ENCODE results near the gene PMAIP1. TPM values are rescaled to one million over a fixed set of nuclear protein-coding genes. Genes with fewer than 3 reads are reported as not detected.
A peak's percentile ranks its signal among the peaks of the same experiment; 100 is the strongest.

The PMAIP1 gene
- total and polyA plus RNA-seq, 10 donors = 2.7 to 10.1 (median 6.3) TPM

GRCh38 chr18:59911600-59911999 lies 11.8 kb downstream of the PMAIP1 start:
- Histone ChIP-seq H3K4me1 (peaks cover 0 to 33% (median 13%) of the 10 kb centered on the region in 6 donors), H3K27ac (peak overlapping the region in 4 of 8 donors; percentile 10 to 73 (median 44)), H3K27me3 (replicated peaks in 1 of 7) (peaks cover 0 to 6% (median 0%) of the 10 kb centered on the region in 7 donors), H3K9me3 (peaks cover 0 to 7% (median 0%) of the 10 kb centered on the region in 8 donors), H3K36me3 (no peaks in the 10 kb centered on the region), H3K4me3 (peak overlapping the region in 1 of 8 donors; percentile 10)
- TF ChIP-seq CTCF (IDR thresholded peaks at IDR 0.05 in 8 of 11, conservative IDR thresholded peaks at IDR 0.05 in 3 of 11) (no peak), POLR2A (IDR thresholded peaks at IDR 0.05) (no peak), POLR2AphosphoS5 (IDR thresholded peaks at IDR 0.05) (no peak)
- intact Hi-C loops (cut with DNase I; ENCODE audit: low total_unique reads) = no loop called here
- DNase-seq = no peak

DNA sequence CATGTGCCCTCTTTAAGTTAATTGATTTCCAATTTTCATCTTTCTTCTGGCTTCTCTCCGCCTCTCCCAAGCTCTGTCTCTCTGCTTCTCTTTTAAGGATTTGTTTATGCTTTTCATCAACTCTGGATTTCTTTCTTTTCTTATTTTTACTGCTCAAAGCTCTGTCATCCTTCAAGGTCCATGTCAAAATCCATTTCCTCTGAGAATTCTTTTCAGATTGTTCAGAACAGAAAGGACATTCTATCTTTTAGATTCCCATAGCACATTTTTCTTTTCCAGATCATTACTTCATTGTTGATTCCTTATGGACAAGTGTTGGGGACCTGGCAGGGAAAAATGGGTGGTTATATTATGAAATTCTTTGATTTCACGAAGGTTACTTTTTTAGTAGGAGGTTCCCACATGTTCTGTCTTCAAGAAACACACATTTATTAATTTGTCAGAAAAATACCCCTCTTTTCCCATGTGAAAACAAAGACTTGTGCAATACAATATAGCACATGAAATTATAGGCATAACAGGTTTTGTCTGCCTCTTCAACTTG lies 12.3 kb downstream of the PMAIP1 start:
- peak overlapping the region in 2 of 8 donors; percentile 59 to 73 for H3K27ac ChIP-seq
- intact Hi-C loops (cut with DNase I; ENCODE audit: low total_unique reads) = no loop called here
- no peaks in the 10 kb centered on the region for H3K36me3 ChIP-seq
- peaks cover 0 to 6% (median 0%) of the 10 kb centered on the region in 7 donors for H3K27me3 ChIP-seq (replicated peaks in 1 of 7)
- no peak for TF ChIP-seq POLR2AphosphoS5 (IDR thresholded peaks at IDR 0.05)
- TF ChIP-seq POLR2A (IDR thresholded peaks at IDR 0.05) = no peak
- no peak for TF ChIP-seq CTCF (IDR thresholded peaks at IDR 0.05 in 8 of 11, conservative IDR thresholded peaks at IDR 0.05 in 3 of 11)
- peaks cover 0 to 31% (median 8%) of the 10 kb centered on the region in 6 donors for H3K4me1 ChIP-seq
- no peak overlapping the region for H3K4me3 ChIP-seq
- no peak for DNase-seq
- peaks cover 0 to 7% (median 0%) of the 10 kb centered on the region in 8 donors for H3K9me3 ChIP-seq
- 73 to 93% (median 77%) methylated on average over 2 of the region's 2 CpGs for WGBS, 5 donors

- WGBS, 5 donors = 82 to 95% (median 91%) methylated on average over 6 of the region's 6 CpGs
- no peaks in the 10 kb centered on the region for H3K36me3 ChIP-seq
- H3K9me3 ChIP-seq = peaks cover 0 to 7% (median 0%) of the 10 kb centered on the region in 8 donors
- TF ChIP-seq POLR2AphosphoS5 (IDR thresholded peaks at IDR 0.05) = no peak
- TF ChIP-seq POLR2A (IDR thresholded peaks at IDR 0.05) = no peak
- no peak for TF ChIP-seq CTCF (IDR thresholded peaks at IDR 0.05 in 8 of 11, conservative IDR thresholded peaks at IDR 0.05 in 3 of 11)
- H3K4me3 ChIP-seq = no peak overlapping the region
- H3K27me3 ChIP-seq (replicated peaks in 1 of 7) = no peaks in the 10 kb centered on the region
- intact Hi-C loops (cut with DNase I; ENCODE audit: low total_unique reads) = no loop called here
- DNase-seq = no peak
- H3K4me1 ChIP-seq = peaks cover 0 to 36% (median 8%) of the 10 kb centered on the region in 6 donors
- no peak overlapping the region for H3K27ac ChIP-seq
Observed at GRCh38 chr18:59915606-59916005, 15.8 kb downstream of the PMAIP1 start.

DNA sequence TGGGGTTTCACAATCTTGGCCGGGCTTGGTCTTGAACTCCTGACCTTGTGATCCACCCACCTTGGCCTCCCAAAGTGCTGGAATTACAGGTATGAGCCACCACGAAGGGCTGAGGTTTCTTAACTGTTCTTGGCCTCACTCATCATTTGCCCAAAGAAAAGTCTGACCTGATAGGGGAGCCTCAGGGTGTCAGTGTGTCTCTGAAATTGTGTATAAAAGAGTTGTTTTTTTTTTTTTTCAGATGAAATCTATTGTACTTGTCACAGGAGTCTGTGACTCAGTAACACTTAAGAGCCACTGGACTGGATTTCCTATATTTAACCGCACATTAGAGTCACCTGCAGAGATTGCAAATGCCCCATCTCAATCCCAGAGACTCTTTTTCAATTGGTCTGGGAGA lies 16.9 kb downstream of the PMAIP1 start:
- Histone ChIP-seq H3K27ac (peak overlapping the region in 2 of 8 donors; percentile 69 to 83), H3K4me3 (no peak overlapping the region), H3K4me1 (peaks cover 0 to 37% (median 9%) of the 10 kb centered on the region in 6 donors), H3K36me3 (no peaks in the 10 kb centered on the region), H3K9me3 (peaks cover 0 to 7% (median 0%) of the 10 kb centered on the region in 8 donors), H3K27me3 (replicated peaks in 1 of 7) (no peaks in the 10 kb centered on the region)
- DNase-seq = no peak
- WGBS, 5 donors = 79 to 87% (median 80%) methylated on average over 3 of the region's 3 CpGs
- intact Hi-C loops (cut with DNase I; ENCODE audit: low total_unique reads) = no loop called here
- TF ChIP-seq CTCF (IDR thresholded peaks at IDR 0.05 in 8 of 11, conservative IDR thresholded peaks at IDR 0.05 in 3 of 11) = no peak
- TF ChIP-seq POLR2AphosphoS5 (IDR thresholded peaks at IDR 0.05) = no peak
- no peak for TF ChIP-seq POLR2A (IDR thresholded peaks at IDR 0.05)

Measured in spleen (tissue), 11 donors.